ENCODE results near the gene AOAH. TPM values are rescaled to one million over a fixed set of nuclear protein-coding genes. Genes with fewer than 3 reads are reported as not detected.

Gene AOAH
- total RNA-seq, 2 donors from 2014 or later: 2.5 to 7.2 TPM

DNA sequence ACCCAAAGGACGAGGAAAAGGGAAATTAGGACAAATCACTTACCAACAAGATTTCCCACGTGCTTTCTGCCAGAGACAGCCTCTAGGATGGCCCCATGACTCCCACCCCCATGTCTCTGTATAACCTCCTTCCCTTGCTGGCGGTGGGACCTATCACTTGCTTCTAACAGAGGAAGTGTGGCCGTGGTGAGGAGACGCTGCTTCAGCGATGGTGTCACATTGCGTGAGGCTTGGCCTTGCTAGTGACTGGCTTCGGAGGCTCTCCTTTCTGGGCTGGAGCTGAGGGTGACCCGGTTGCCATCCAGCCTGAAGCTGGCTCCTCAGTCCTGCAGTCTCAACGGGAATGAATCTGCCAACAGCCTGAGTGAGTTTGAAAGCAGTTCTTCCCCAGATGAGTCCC is 210.9 kb downstream of the AOAH start:
- no peak for TF ChIP-seq CTCF (IDR thresholded peaks at IDR 0.05)

DNA sequence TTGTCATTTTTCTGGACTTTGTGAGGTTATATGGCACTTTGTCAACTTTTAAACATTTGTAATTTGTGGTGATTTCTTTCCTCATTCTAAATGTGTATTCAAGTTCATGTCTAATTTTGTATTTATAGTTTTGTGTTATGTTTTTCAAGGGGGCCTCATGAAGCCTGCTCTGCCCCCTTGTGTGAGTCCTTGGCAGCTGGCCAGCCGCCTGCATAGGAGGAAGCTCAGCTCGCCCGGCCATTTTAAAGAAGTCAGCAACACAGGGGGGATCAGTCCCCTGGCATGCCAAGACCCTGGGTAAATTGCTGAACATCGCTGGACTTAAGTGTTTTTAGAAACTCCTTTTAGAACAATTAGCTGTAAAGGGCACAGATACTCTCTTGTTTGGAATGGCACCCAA is 211.7 kb downstream of the AOAH start:
- H3K9me3 ChIP-seq: no peaks in the 10 kb centered on the region
- no peak for DNase-seq (ENCODE audit: low spot score)
- H3K4me3 ChIP-seq: no peak overlapping the region
- H3K27ac ChIP-seq: no peak overlapping the region
- no peaks in the 10 kb centered on the region for H3K4me1 ChIP-seq
- no peak for TF ChIP-seq CTCF (IDR thresholded peaks at IDR 0.05)
- H3K27me3 ChIP-seq: no peaks in the 10 kb centered on the region
- no peaks in the 10 kb centered on the region for H3K36me3 ChIP-seq

More for the DNA sequence above, 210.9 kb downstream of the AOAH start:
- no peak overlapping the region for H3K27ac ChIP-seq
- no peaks in the 10 kb centered on the region for H3K36me3 ChIP-seq
- no peaks in the 10 kb centered on the region for H3K4me1 ChIP-seq
- no peaks in the 10 kb centered on the region for H3K27me3 ChIP-seq
- no peaks in the 10 kb centered on the region for H3K9me3 ChIP-seq
- no peak for DNase-seq (ENCODE audit: low spot score)
- no peak overlapping the region for H3K4me3 ChIP-seq

- Histone ChIP-seq H3K27ac (no peak overlapping the region), H3K4me1 (no peaks in the 10 kb centered on the region), H3K4me3 (no peak overlapping the region), H3K36me3 (no peaks in the 10 kb centered on the region), H3K9me3 (no peaks in the 10 kb centered on the region), H3K27me3 (no peaks in the 10 kb centered on the region)
- TF ChIP-seq CTCF (IDR thresholded peaks at IDR 0.05): no peak
- DNase-seq (ENCODE audit: low spot score): no peak
Observed at GRCh38 chr7:36509962-36510361, 214.3 kb downstream of the AOAH start.

- H3K9me3 ChIP-seq: no peaks in the 10 kb centered on the region
- no peak for TF ChIP-seq CTCF (IDR thresholded peaks at IDR 0.05)
- no peak for DNase-seq (ENCODE audit: low spot score)
- H3K4me1 ChIP-seq: no peaks in the 10 kb centered on the region
- H3K36me3 ChIP-seq: no peaks in the 10 kb centered on the region
- no peaks in the 10 kb centered on the region for H3K27me3 ChIP-seq
- H3K27ac ChIP-seq: no peak overlapping the region
- no peak overlapping the region for H3K4me3 ChIP-seq
Observed at GRCh38 chr7:36507475-36508440, 216.5 kb downstream of the AOAH start.

- TF ChIP-seq CTCF (IDR thresholded peaks at IDR 0.05): no peak
- no peaks in the 10 kb centered on the region for H3K27me3 ChIP-seq
- no peak for DNase-seq (ENCODE audit: low spot score)
- no peak overlapping the region for H3K27ac ChIP-seq
- H3K9me3 ChIP-seq: no peaks in the 10 kb centered on the region
- H3K36me3 ChIP-seq: no peaks in the 10 kb centered on the region
- no peak overlapping the region for H3K4me3 ChIP-seq
- no peaks in the 10 kb centered on the region for H3K4me1 ChIP-seq
Observed at GRCh38 chr7:36506820-36507219, 217.5 kb downstream of the AOAH start.
